Ectodermal cell (in vitro differentiated cells): ENCODE results near the gene PTPRC.

Experiments
- H3K27ac ChIP-seq: 2 replicates; pipeline ENCODE4 v1.7.0; 2013; ENCODE audit warnings: mild to moderate bottlenecking, low read depth, low read length; ENCODE audit not compliant: insufficient read depth, poor library complexity, severe bottlenecking
- H3K27me3 ChIP-seq: 2 replicates; pipeline ENCODE4 v1.7.0; 2013; ENCODE audit warnings: mild to moderate bottlenecking, low read length; ENCODE audit not compliant: insufficient read depth, control insufficient read depth, poor library complexity, severe bottlenecking
- H3K36me3 ChIP-seq: one replicate; pipeline ENCODE4 v1.7.0; 2013; ENCODE audit warnings: low read length; ENCODE audit not compliant: control insufficient read depth, insufficient read depth
- H3K4me1 ChIP-seq: one replicate; pipeline ENCODE4 v1.7.0; 2013; ENCODE audit warnings: low read length; ENCODE audit not compliant: control insufficient read depth, insufficient read depth
- H3K4me3 ChIP-seq: 2 replicates; pipeline ENCODE4 v1.7.0; 2013; ENCODE audit warnings: low read depth, low read length, control low read depth; ENCODE audit not compliant: insufficient read depth
- H3K9me3 ChIP-seq: 2 replicates; pipeline ENCODE4 v1.7.0; 2013; ENCODE audit warnings: mild to moderate bottlenecking, low read length, moderate library complexity; ENCODE audit not compliant: control insufficient read depth
- WGBS, 2 experiments: methylation state at CpG; one replicate each; pipeline ENCODE4 v1.1.7; 2013; ENCODE audit warnings: missing lambda C conversion rate in 2 of 2; 5-methylcytosine and 5-hydroxymethylcytosine counted together

The PTPRC gene

GRCh38 chr1:198713081-198713480 lies 74.2 kb downstream of the PTPRC start:
- Histone ChIP-seq H3K27me3 (no peaks in the 10 kb centered on the region), H3K27ac (no peak overlapping the region)

GRCh38 chr1:198714271-198714670 lies 75.4 kb downstream of the PTPRC start:
- WGBS, 2 experiments: 80 to 88% methylated on average over 4 of the region's 5 CpGs
- H3K27me3 ChIP-seq: no peaks in the 10 kb centered on the region
- H3K4me1 ChIP-seq: no peaks in the 10 kb centered on the region
- no peak overlapping the region for H3K4me3 ChIP-seq
- H3K27ac ChIP-seq: peak overlapping the region; percentile 33
- no peaks in the 10 kb centered on the region for H3K9me3 ChIP-seq
- no peaks in the 10 kb centered on the region for H3K36me3 ChIP-seq

More at GRCh38 chr1:198713081-198713480, 74.2 kb downstream of the PTPRC start:
- Histone ChIP-seq H3K4me3 (no peak overlapping the region), H3K9me3 (no peaks in the 10 kb centered on the region), H3K36me3 (no peaks in the 10 kb centered on the region), H3K4me1 (no peaks in the 10 kb centered on the region)

DNA sequence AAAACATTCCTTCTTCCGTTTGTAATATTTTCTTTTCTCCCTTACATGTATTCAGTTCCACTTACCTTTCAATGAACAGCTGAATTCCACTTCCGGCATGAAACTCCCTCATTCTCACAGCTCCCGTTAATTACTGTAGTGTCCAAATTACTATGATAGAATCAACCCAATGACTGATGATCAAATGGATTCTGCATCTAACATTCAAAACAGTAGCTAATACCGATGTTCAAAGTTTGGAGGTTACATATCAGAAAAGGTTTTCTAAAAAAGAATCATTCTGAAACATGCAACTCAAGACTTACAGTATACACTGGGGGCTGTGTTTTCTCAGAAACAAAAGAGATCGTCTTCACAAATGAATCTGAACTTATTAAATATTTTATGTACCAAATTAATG lies 77.2 kb downstream of the PTPRC start:
- H3K9me3 ChIP-seq: no peaks in the 10 kb centered on the region
- 94 to 97% methylated on average over 3 to 5 of the region's 5 CpGs for WGBS, 2 experiments
- no peak overlapping the region for H3K4me3 ChIP-seq
- no peaks in the 10 kb centered on the region for H3K27me3 ChIP-seq
- no peaks in the 10 kb centered on the region for H3K36me3 ChIP-seq
- H3K27ac ChIP-seq: no peak overlapping the region
- H3K4me1 ChIP-seq: no peaks in the 10 kb centered on the region

DNA sequence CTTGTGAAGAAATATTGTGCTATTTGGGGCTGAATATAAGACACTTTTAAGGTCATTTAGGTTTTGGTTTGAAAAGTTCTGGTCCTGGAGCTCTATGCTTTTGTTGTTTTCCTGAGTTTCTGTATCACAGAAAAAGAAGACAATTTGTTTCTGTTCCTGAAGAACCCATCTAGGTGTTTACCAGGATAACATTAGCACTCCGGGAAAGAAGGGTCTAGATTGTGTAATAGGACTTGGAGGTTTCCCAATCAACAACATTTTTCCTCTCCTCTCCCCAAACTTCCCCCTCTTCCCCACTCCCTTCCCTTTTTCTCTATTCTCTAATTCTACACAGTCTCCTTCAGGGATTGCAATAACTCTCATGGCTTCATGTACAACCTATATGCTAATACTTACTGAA lies 78.7 kb downstream of the PTPRC start:
- Histone ChIP-seq H3K27me3 (no peaks in the 10 kb centered on the region), H3K36me3 (no peaks in the 10 kb centered on the region), H3K9me3 (no peaks in the 10 kb centered on the region), H3K27ac (no peak overlapping the region), H3K4me1 (no peaks in the 10 kb centered on the region), H3K4me3 (no peak overlapping the region)
- WGBS, 2 experiments: 67% methylated on average over 1 of the region's 1 CpG; no CpG with 5 or more reads in 1 of the 2 experiments

GRCh38 chr1:198723127-198723526 lies 84.3 kb downstream of the PTPRC start:
- Histone ChIP-seq H3K4me1 (no peaks in the 10 kb centered on the region), H3K4me3 (no peak overlapping the region)

GRCh38 chr1:198725090-198725489 lies 86.2 kb downstream of the PTPRC start:
- no peaks in the 10 kb centered on the region for H3K9me3 ChIP-seq
- H3K4me3 ChIP-seq: no peak overlapping the region
- no peaks in the 10 kb centered on the region for H3K36me3 ChIP-seq
- H3K27me3 ChIP-seq: no peaks in the 10 kb centered on the region
- no peak overlapping the region for H3K27ac ChIP-seq
- no peaks in the 10 kb centered on the region for H3K4me1 ChIP-seq

More at GRCh38 chr1:198723127-198723526, 84.3 kb downstream of the PTPRC start:
- Histone ChIP-seq H3K9me3 (no peaks in the 10 kb centered on the region), H3K27me3 (no peaks in the 10 kb centered on the region), H3K36me3 (no peaks in the 10 kb centered on the region), H3K27ac (no peak overlapping the region)

DNA sequence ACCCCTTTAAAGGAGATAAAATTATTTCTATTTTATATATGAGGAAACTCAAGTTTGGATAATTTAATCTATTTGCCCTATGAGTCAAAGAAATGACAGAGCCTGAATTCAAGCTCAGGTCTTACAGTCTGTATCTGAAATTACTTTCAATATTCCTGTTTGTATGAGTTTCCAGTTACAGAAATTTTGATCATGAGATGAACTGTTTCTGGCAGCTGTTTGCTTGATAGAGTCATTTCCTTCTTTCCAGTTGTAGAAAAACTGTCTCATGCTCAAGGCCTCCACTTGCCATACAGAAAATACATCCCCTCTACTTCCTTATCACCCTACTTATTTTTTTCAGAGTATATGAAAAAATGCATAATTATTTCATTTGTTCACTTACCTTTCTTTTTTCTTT lies 87.6 kb downstream of the PTPRC start:
- no peaks in the 10 kb centered on the region for H3K36me3 ChIP-seq
- no peak overlapping the region for H3K4me3 ChIP-seq
- H3K27ac ChIP-seq: no peak overlapping the region
- H3K27me3 ChIP-seq: no peaks in the 10 kb centered on the region
- H3K9me3 ChIP-seq: no peaks in the 10 kb centered on the region
- H3K4me1 ChIP-seq: no peaks in the 10 kb centered on the region

DNA sequence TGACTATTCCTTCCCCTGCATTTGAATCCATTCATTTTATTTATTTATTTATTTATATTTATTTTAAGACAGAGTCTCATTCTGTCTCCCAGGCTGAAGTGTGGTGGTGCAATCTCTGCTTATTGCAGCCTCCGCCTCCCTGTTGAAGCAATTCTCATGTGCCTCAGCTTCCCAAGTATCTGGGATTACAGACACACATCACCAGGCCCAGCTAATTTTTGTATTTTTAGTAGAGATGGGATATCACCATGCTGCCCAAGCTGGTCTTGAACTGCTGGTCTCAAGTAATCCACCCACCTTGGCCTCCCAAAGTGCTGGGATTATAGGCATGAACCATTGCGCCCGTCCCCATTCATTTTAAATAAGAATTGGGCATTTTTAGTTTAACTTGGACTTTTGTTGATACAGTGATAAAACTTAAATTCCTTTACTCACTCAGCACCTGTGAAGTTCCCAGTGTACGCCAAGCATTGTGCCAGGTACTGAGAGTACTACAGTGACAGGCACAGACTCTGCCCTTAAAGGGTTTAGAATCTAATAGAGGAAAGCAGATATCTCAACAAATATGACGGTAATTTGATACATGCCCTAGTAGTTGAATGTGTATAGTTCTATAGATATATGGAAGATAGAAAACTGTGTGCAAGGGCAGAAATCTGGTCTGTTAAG lies 90.5 kb downstream of the PTPRC start:
- Histone ChIP-seq H3K27ac (no peak overlapping the region), H3K4me1 (no peaks in the 10 kb centered on the region), H3K4me3 (no peak overlapping the region), H3K36me3 (no peaks in the 10 kb centered on the region), H3K9me3 (no peaks in the 10 kb centered on the region), H3K27me3 (no peaks in the 10 kb centered on the region)
- 96 to 99% methylated on average over 5 of the region's 5 CpGs for whole genome bisulfite sequencing, 2 experiments

DNA sequence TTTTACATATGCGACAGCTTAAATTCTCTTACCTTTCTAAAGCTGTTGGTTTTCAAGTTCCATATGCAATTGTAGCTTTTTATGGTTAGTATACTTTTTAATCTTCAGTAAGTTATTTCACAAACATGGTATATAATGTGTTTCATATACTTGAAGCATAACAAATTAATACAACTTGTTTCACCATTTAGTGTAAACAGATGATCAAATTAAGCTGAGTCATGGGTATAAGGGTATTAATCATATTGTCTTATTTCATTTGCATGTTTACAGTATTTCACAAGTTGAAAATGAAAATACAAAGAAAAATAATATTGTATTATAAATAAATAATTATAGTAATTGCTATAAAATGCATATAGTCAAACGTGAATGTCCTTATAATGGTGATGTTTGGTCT lies 92.1 kb downstream of the PTPRC start:
- H3K9me3 ChIP-seq: no peaks in the 10 kb centered on the region
- H3K27me3 ChIP-seq: no peaks in the 10 kb centered on the region
- no peaks in the 10 kb centered on the region for H3K36me3 ChIP-seq
- H3K4me1 ChIP-seq: no peaks in the 10 kb centered on the region
- no peak overlapping the region for H3K27ac ChIP-seq
- H3K4me3 ChIP-seq: no peak overlapping the region
- WGBS, 2 experiments: 92 to 100% methylated on average over 1 of the region's 2 CpGs

- Histone ChIP-seq H3K9me3 (no peaks in the 10 kb centered on the region), H3K27ac (no peak overlapping the region), H3K27me3 (no peaks in the 10 kb centered on the region), H3K36me3 (no peaks in the 10 kb centered on the region), H3K4me3 (no peak overlapping the region), H3K4me1 (no peaks in the 10 kb centered on the region)
- WGBS, 2 experiments: 91 to 93% methylated on average over 1 of the region's 2 CpGs
These were observed 95.6 kb downstream of the PTPRC start for GRCh38 chr1:198734323-198735008.
